Esophagus squamous epithelium (tissue), 4 donors: ENCODE measurements around the gene MSANTD3.

Experiments
- CTCF ChIP-seq, 6 experiments: fragments of 450-650 bp in 4 of 6; fragments of 200-600 bp in 2 of 6; sonication (generic) in 2 of 6; IDR thresholded peaks; one replicate each; pipeline ENCODE4 v1.5.1; 2016 to 2019; ENCODE audit warnings: antibody characterized with exemption in 6 of 6, mild to moderate bottlenecking in 4 of 6, moderate library complexity in 4 of 6
- POLR2A ChIP-seq, 4 donors: fragments of 450-650 bp; IDR thresholded peaks; one replicate each; pipeline ENCODE4 v1.6.1; 2017; ENCODE audit warnings: antibody characterized with exemption in 4 of 4, mild to moderate bottlenecking in 4 of 4, moderate library complexity in 3 of 4

DNA sequence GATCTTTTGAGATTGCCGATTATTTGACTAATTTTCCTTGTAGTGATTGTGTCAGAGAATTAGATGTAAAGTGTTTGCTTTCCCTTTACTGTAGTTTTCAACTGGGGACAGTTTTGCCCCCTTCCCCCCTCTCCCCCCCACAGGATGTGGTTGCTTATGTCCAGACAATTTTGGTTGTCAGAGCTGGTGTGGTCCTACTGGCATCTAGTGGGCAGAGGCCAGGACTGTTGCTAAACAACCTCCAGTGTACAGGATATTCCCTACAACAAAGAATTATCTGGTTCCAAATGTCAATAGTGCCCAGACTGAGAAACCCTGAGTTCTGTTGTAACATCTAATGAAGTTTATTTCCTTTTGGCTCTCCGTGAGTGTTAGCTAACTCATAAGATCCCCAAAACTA lies 66.0 kb downstream of the MSANTD3 start:
- TF ChIP-seq CTCF (IDR thresholded peaks at IDR 0.05) (no peak), POLR2A (IDR thresholded peaks at IDR 0.05) (no peak)
